LNCaP clone FGC (cell line): ENCODE results near the gene TRPM5.

ENCODE experiments used
- DNase-seq: peaks from one replicate; pipeline ENCODE4 v3.0.0-alpha.2; 2011; ENCODE audit warnings: low read depth
- H3K4me3 ChIP-seq: 2 replicates; pipeline ENCODE4 v1.5.1; 2011; ENCODE audit warnings: mild to moderate bottlenecking, low read depth, low read length, control low read depth
- CTCF ChIP-seq: IDR thresholded peaks from 2 replicates; pipeline ENCODE4 v1.5.1; 2012; ENCODE audit warnings: mild to moderate bottlenecking; ENCODE audit not compliant: control insufficient read depth, insufficient read depth; ENCODE audit errors: extremely low read depth

The TRPM5 gene

GRCh38 chr11:2434008-2434407 lies 10.3 kb downstream of the TRPM5 start:
- no peak overlapping the region for H3K4me3 ChIP-seq
- DNase-seq = no peak
- TF ChIP-seq CTCF = no peak

- DNase-seq = no peak
- H3K4me3 ChIP-seq = no peak overlapping the region
- no peak for TF ChIP-seq CTCF
Observed at GRCh38 chr11:2433106-2433925, 11.0 kb downstream of the TRPM5 start.

GRCh38 chr11:2432628-2433071 lies 11.7 kb downstream of the TRPM5 start:
- no peak for DNase-seq
- H3K4me3 ChIP-seq = no peak overlapping the region
- TF ChIP-seq CTCF = no peak

- no peak overlapping the region for H3K4me3 ChIP-seq
- no peak for DNase-seq
- TF ChIP-seq CTCF = no peak
Observed at GRCh38 chr11:2432171-2432621, 12.1 kb downstream of the TRPM5 start.

GRCh38 chr11:2431395-2431794 lies 12.9 kb downstream of the TRPM5 start:
- DNase-seq = no peak
- no peak for TF ChIP-seq CTCF
- no peak overlapping the region for H3K4me3 ChIP-seq

- TF ChIP-seq CTCF = peak; percentile 91
- no peak overlapping the region for H3K4me3 ChIP-seq
- no peak for DNase-seq
Observed at GRCh38 chr11:2428322-2428795, 16.0 kb downstream of the TRPM5 start.
